ENCODE data around the gene RTKN.

GRCh38 chr2:74414881-74415761, 26.6 kb downstream of the RTKN start:
- TF ChIP-seq CTCF (IDR thresholded peaks at IDR 0.05) (peak in 2 of 3 experiments; percentile 11 to 32), POLR2AphosphoS5 (IDR thresholded peaks at IDR 0.05; ENCODE audit: insufficient read depth in 1 of 2, low read depth in 1 of 2) (peak in 1 of 2 donors; percentile 68)

All from vagina (tissue), 2 donors.